ENCODE measurements around the gene PPP4R1. TPM values are rescaled to one million over a fixed set of nuclear protein-coding genes. Genes with fewer than 3 reads are reported as not detected.

Gene PPP4R1
- total RNA-seq, 1 experiment from 2014 or later: 66.7 TPM

GRCh38 chr18:9581667-9582066 is 32.7 kb downstream of the PPP4R1 start:
- Histone ChIP-seq H3K36me3 (ENCODE audit: control insufficient read depth in 1 of 2, insufficient read depth in 2 of 2, low read length in 2 of 2) (peaks cover 0 to 12% of the 10 kb centered on the region in 2 experiments; a peak in 2 of 4 replicates), H3K27me3 (ENCODE audit: insufficient read depth, low read length) (no peaks in the 10 kb centered on the region), H3K9me2 (ENCODE audit: insufficient read depth) (no peaks in the 10 kb centered on the region), H4K20me1 (ENCODE audit: insufficient read depth) (no peaks in the 10 kb centered on the region; the same call in 1 of the 2 replicates), H3K79me2 (ENCODE audit: insufficient read depth, low read length) (peaks cover 22% of the 10 kb centered on the region; the same call in 1 of the 2 replicates), H3K27ac (ENCODE audit: low read depth, low read length) (no peak overlapping the region), H3K9ac (ENCODE audit: low read length) (no peak overlapping the region), H2AFZ (ENCODE audit: low read depth, low read length, poor library complexity, severe bottlenecking) (no peak overlapping the region), H3K4me2 (ENCODE audit: low read length) (no peak overlapping the region), H3K4me1 (ENCODE audit: control insufficient read depth in 1 of 2, insufficient read depth in 2 of 2, low read length in 2 of 2) (peaks cover 0 to 9% of the 10 kb centered on the region in 2 experiments; a peak in 2 of 4 replicates), H3K4me3 (replicated peaks in 1 of 2; ENCODE audit: low read depth in 1 of 2, low read length in 2 of 2) (no peak overlapping the region), H3K9me3 (ENCODE audit: control insufficient read depth in 1 of 2, insufficient read depth in 1 of 2, low read depth in 1 of 2, low read length in 2 of 2) (no peaks in the 10 kb centered on the region)
- ATAC-seq (no peak), DNase-seq (ENCODE audit: low read depth, low spot score) (no peak)
- ChIA-PET CTCF (no interaction called here), RAD21 (ENCODE audit: low non-redundant PET in 1 of 2, low total read pairs in 2 of 2, uncharacterized antibody in 2 of 2, unreplicated experiment in 2 of 2) (no interaction called here), POLR2A (no interaction called here)
- TF ChIP-seq ZNF274 (IDR thresholded peaks at IDR 0.05; ENCODE audit: low read depth, low read length) (no peak), FOSL1 (IDR thresholded peaks at IDR 0.05; ENCODE audit: low read depth) (no peak), TCF7L2 (IDR thresholded peaks at IDR 0.05; ENCODE audit: borderline replicate concordance, extremely low read depth, insufficient read depth, insufficient read length) (no peak), EZH2phosphoT487 (IDR thresholded peaks at IDR 0.05; ENCODE audit: borderline replicate concordance) (no peak), SRF (IDR thresholded peaks at IDR 0.05; ENCODE audit: low read depth) (no peak), SP1 (IDR thresholded peaks at IDR 0.05; ENCODE audit: low read depth) (no peak), ZBTB33 (IDR thresholded peaks at IDR 0.05; ENCODE audit: extremely low read depth, insufficient replicate concordance, low read length) (no peak), POLR2AphosphoS5 (IDR thresholded peaks at IDR 0.05; ENCODE audit: low read depth, low read length) (no peak), ATF3 (IDR thresholded peaks at IDR 0.05) (no peak), EGR1 (IDR thresholded peaks at IDR 0.05; ENCODE audit: low read depth) (no peak), SIN3A (IDR thresholded peaks at IDR 0.05; ENCODE audit: low read depth) (no peak), RAD21 (IDR thresholded peaks at IDR 0.05; ENCODE audit: low read depth) (no peak), ELF1 (IDR thresholded peaks at IDR 0.05; ENCODE audit: borderline replicate concordance, low read depth) (no peak), ZFX (IDR thresholded peaks at IDR 0.05) (no peak)
- intact Hi-C loops (cut with micrococcal nuclease): no loop called here
- BruUV-seq (replicated peaks): no TSS peak

Data from HCT116 (cell line).